Tibial nerve (tissue), 4 donors: ENCODE data around the gene WDR18.

Experiments
- EP300 ChIP-seq, 2 donors: sonication (generic); formaldehyde crosslinking; IDR thresholded peaks; one replicate each; pipeline ENCODE4 v1.6.1; 2017; ENCODE audit warnings: antibody characterized with exemption in 2 of 2, mild to moderate bottlenecking in 1 of 2
- POLR2A ChIP-seq, 2 donors: fragments of 450-650 bp; IDR thresholded peaks; one replicate each; pipeline ENCODE4 v1.6.1; 2017; ENCODE audit warnings: antibody characterized with exemption in 2 of 2, mild to moderate bottlenecking in 2 of 2, moderate library complexity in 2 of 2
- TF ChIP-seq, protein P1 (sequence below), 5 experiments: fragments of 200-600 bp in 3 of 5; fragments of 450-650 bp in 2 of 5; sonication (generic) in 3 of 5; IDR thresholded peaks; one replicate each; pipeline ENCODE4 v1.5.1; 2016 to 2019; ENCODE audit warnings: antibody characterized with exemption in 5 of 5, mild to moderate bottlenecking in 3 of 5, moderate library complexity in 2 of 5

DNA sequence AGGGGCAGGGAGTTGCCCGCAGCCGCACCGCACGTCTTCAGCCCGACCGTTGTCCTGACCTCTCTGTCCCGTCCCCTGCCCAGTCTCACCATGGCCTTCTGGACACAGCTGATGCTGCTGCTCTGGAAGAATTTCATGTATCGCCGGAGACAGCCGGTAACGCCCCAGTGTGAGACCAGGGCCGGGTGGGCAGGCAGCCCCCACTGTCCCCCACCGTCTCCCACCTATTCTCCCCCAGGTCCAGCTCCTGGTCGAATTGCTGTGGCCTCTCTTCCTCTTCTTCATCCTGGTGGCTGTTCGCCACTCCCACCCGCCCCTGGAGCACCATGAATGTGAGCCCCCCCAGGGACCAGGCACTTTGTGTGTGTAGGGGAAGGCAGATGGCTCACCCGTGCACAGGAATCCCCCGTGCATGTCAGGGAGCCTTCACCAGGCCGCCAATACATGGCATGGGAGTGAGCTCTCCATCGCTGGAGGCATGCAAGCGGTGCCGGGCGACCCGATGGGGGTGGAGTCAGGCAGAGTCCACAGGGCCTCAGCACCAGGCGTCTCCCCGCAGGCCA lies 57.2 kb downstream of the WDR18 start:
- TF ChIP-seq, protein P1, sequence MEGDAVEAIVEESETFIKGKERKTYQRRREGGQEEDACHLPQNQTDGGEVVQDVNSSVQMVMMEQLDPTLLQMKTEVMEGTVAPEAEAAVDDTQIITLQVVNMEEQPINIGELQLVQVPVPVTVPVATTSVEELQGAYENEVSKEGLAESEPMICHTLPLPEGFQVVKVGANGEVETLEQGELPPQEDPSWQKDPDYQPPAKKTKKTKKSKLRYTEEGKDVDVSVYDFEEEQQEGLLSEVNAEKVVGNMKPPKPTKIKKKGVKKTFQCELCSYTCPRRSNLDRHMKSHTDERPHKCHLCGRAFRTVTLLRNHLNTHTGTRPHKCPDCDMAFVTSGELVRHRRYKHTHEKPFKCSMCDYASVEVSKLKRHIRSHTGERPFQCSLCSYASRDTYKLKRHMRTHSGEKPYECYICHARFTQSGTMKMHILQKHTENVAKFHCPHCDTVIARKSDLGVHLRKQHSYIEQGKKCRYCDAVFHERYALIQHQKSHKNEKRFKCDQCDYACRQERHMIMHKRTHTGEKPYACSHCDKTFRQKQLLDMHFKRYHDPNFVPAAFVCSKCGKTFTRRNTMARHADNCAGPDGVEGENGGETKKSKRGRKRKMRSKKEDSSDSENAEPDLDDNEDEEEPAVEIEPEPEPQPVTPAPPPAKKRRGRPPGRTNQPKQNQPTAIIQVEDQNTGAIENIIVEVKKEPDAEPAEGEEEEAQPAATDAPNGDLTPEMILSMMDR (IDR thresholded peaks at IDR 0.05) = no peak
- TF ChIP-seq POLR2A (IDR thresholded peaks at IDR 0.05) (no peak), EP300 (IDR thresholded peaks at IDR 0.05) (no peak)
